C4-2B (cell line): ENCODE measurements around the gene AP3S1.

Experiments
- ZFX ChIP-seq: fragments of 450-650 bp; IDR thresholded peaks from 2 replicates; pipeline ENCODE4 v1.6.1; 2017
- TF ChIP-seq, protein P1 (sequence below): fragments of 450-650 bp; conservative IDR thresholded peaks from 2 replicates; pipeline ENCODE4 v1.5.1; 2017; ENCODE audit warnings: mild to moderate bottlenecking

DNA sequence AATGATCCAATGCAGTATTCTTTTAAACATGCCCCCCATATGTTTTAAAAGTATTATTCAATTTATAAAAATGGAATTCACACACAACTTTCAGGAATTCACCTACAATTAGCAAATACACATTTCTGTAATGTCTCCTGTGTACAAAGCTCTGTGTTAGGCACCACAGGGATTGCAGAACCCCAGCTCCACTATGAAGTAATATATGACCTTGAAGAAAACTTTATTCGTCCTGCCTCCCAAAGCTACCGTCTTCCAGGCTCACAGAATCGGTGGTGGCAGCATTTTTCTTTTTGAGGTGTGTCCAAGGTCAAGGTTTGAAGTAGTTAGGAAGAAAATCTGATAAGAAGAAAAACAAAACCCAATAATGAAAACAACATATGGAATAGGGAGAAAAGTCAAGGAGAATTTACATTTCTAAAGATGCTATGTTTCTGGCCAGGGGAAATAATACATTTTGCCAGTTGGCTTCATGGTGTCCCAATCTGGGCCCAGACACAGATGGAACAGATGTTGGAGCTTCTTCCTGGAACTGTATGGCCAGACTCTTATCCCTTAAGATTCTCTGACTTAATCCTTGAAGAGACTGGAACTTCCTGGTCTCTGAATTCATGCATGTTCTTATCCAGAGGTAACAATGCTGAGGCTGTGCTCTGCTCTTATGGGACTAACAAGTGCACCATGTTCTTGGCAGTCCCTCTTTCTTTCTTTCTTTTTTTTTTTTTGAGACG lies 98.5 kb downstream of the AP3S1 start:
- TF ChIP-seq, protein P1, sequence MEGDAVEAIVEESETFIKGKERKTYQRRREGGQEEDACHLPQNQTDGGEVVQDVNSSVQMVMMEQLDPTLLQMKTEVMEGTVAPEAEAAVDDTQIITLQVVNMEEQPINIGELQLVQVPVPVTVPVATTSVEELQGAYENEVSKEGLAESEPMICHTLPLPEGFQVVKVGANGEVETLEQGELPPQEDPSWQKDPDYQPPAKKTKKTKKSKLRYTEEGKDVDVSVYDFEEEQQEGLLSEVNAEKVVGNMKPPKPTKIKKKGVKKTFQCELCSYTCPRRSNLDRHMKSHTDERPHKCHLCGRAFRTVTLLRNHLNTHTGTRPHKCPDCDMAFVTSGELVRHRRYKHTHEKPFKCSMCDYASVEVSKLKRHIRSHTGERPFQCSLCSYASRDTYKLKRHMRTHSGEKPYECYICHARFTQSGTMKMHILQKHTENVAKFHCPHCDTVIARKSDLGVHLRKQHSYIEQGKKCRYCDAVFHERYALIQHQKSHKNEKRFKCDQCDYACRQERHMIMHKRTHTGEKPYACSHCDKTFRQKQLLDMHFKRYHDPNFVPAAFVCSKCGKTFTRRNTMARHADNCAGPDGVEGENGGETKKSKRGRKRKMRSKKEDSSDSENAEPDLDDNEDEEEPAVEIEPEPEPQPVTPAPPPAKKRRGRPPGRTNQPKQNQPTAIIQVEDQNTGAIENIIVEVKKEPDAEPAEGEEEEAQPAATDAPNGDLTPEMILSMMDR: no peak
- TF ChIP-seq ZFX: no peak
